Measurements from ENCODE around the gene TNFRSF4. TPM values are rescaled to one million over a fixed set of nuclear protein-coding genes. Genes with fewer than 3 reads are reported as not detected.

TNFRSF4 gene
- total and polyA plus RNA-seq, 9 of the 15 experiments (the other 6 are each of a cell fraction or from before 2014, with no cell fraction given), result 0.07 to 0.44 (median 0.19) TPM; not detected in 5

DNA sequence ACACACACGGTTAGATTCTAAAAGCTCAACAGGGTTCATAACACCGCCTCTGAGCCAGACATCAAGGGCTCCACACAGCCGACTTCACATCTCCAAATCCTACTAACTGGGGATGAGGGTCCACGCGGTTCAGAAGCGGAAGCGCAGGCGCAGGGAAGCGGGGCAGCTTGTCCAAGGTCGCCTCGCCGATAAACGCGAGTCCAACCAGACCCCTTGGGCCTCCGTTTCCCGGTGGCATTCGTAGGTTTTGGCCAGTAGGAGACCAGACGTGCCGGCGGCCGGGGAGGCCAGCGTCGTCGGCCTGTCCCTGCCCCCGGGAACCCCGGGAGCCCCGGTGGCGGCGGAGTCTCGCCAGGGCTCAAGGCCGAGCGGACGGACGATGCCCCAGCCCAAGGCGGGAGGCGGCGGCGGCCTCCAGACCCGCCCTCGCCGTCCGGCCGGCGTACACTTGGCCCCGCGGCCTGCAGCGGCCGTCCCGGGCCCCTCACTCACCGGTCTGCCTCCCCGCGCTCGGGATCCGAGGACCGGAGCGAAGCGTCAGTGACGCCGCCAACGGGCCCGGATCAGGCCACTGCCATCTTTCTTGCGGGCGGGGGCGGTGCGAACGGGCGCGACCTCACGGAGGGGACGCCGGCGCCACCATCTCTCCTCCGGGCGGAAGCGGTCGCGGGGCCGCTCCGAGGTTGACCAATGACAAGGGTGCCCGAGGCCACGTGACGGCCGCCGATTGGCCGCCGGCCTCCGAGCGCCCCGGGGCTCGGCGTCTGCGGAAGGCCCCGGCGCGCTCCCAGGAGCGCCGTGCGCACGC lies 17.7 kb upstream of the TNFRSF4 start, which contains the start of gene SDF4 (continued):
- TF ChIP-seq, protein P1, sequence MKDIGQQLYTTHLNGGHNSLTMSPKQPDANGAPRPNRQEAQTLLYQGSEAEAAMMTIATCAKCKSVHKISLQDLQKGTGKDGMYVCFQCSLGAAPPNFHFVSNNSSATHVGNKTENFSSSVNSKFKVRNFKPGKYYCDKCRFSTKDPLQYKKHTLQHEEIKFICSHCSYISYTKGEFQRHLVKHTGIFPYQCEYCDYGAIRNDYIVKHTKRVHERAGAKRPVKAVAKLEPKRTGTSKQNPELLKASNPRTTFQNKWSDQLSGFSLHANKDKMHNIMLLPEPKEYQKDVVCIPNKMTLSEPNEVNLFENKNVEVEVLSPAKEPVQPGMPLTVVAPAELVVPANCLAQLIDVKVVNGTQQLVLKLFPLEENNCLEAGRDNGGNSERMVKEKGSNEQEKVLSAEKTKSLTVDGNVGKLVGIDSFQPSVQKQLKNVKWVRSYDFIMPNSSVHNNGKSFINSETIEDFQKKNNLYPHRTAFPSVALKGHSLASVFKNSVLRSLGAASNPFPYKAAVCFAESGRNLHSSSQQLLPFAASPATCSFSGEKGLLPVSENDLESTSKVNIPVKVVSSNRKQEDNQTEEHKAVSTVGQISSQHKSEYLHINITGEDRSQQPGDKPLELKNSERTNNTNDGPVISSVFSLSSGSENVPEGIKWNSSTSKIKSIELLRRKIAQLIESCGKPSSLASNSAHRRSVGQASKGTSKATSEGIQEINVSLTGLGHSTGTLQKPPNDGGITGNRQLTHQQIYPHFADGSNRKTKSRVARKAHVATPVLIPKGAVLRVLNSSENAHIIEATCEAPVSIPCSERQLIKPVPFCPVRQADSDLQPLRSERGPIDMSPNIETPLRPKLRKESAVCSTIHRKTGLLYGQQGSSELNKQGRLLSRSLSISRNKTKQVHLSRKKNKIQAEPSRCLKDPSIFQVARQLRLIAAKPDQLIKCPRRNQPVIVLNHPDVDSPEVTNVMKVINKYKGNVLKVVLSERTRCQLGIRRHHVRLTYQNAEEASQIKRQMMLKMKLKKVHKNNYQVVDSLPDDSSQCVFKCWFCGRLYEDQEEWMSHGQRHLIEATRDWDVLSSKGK (CRISPR knock-in tag; IDR thresholded peaks at IDR 0.05), result no peak
- TF ChIP-seq PCBP1 (IDR thresholded peaks at IDR 0.05; ENCODE audit: low read depth, low read length, poor library complexity, severe bottlenecking) (peak; percentile 71), ZNF134 (CRISPR knock-in tag; conservative IDR thresholded peaks at IDR 0.05) (no peak), HMG20A (CRISPR knock-in tag; conservative IDR thresholded peaks at IDR 0.05) (no peak), CHD4 (IDR thresholded peaks at IDR 0.05; ENCODE audit: insufficient read depth, insufficient replicate concordance, low read depth, low read length, poor library complexity, severe bottlenecking) (no peak), HNRNPLL (IDR thresholded peaks at IDR 0.05; ENCODE audit: low read depth, low read length, poor library complexity, severe bottlenecking) (peak; percentile 51), EWSR1 (IDR thresholded peaks at IDR 0.05; ENCODE audit: borderline replicate concordance, low read depth, partially characterized antibody) (no peak)
- TF ChIP-seq, protein P2, sequence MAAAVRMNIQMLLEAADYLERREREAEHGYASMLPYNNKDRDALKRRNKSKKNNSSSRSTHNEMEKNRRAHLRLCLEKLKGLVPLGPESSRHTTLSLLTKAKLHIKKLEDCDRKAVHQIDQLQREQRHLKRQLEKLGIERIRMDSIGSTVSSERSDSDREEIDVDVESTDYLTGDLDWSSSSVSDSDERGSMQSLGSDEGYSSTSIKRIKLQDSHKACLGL (CRISPR knock-in tag; IDR thresholded peaks at IDR 0.05; ENCODE audit: borderline replicate concordance, poor library complexity, severe bottlenecking), result no peak
- TF ChIP-seq, protein P3, sequence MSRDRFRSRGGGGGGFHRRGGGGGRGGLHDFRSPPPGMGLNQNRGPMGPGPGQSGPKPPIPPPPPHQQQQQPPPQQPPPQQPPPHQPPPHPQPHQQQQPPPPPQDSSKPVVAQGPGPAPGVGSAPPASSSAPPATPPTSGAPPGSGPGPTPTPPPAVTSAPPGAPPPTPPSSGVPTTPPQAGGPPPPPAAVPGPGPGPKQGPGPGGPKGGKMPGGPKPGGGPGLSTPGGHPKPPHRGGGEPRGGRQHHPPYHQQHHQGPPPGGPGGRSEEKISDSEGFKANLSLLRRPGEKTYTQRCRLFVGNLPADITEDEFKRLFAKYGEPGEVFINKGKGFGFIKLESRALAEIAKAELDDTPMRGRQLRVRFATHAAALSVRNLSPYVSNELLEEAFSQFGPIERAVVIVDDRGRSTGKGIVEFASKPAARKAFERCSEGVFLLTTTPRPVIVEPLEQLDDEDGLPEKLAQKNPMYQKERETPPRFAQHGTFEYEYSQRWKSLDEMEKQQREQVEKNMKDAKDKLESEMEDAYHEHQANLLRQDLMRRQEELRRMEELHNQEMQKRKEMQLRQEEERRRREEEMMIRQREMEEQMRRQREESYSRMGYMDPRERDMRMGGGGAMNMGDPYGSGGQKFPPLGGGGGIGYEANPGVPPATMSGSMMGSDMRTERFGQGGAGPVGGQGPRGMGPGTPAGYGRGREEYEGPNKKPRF (IDR thresholded peaks at IDR 0.05; ENCODE audit: low read depth, low read length), result no peak
- TF ChIP-seq, protein P4, sequence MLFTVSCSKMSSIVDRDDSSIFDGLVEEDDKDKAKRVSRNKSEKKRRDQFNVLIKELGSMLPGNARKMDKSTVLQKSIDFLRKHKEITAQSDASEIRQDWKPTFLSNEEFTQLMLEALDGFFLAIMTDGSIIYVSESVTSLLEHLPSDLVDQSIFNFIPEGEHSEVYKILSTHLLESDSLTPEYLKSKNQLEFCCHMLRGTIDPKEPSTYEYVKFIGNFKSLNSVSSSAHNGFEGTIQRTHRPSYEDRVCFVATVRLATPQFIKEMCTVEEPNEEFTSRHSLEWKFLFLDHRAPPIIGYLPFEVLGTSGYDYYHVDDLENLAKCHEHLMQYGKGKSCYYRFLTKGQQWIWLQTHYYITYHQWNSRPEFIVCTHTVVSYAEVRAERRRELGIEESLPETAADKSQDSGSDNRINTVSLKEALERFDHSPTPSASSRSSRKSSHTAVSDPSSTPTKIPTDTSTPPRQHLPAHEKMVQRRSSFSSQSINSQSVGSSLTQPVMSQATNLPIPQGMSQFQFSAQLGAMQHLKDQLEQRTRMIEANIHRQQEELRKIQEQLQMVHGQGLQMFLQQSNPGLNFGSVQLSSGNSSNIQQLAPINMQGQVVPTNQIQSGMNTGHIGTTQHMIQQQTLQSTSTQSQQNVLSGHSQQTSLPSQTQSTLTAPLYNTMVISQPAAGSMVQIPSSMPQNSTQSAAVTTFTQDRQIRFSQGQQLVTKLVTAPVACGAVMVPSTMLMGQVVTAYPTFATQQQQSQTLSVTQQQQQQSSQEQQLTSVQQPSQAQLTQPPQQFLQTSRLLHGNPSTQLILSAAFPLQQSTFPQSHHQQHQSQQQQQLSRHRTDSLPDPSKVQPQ (CRISPR knock-in tag; IDR thresholded peaks at IDR 0.05; ENCODE audit: borderline replicate concordance), result no peak
- TF ChIP-seq, protein P5, sequence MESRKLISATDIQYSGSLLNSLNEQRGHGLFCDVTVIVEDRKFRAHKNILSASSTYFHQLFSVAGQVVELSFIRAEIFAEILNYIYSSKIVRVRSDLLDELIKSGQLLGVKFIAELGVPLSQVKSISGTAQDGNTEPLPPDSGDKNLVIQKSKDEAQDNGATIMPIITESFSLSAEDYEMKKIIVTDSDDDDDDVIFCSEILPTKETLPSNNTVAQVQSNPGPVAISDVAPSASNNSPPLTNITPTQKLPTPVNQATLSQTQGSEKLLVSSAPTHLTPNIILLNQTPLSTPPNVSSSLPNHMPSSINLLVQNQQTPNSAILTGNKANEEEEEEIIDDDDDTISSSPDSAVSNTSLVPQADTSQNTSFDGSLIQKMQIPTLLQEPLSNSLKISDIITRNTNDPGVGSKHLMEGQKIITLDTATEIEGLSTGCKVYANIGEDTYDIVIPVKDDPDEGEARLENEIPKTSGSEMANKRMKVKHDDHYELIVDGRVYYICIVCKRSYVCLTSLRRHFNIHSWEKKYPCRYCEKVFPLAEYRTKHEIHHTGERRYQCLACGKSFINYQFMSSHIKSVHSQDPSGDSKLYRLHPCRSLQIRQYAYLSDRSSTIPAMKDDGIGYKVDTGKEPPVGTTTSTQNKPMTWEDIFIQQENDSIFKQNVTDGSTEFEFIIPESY (CRISPR knock-in tag; IDR thresholded peaks at IDR 0.05), result peak; percentile 50; the same call in 1 of the 2 replicates
- TF ChIP-seq, protein P6, sequence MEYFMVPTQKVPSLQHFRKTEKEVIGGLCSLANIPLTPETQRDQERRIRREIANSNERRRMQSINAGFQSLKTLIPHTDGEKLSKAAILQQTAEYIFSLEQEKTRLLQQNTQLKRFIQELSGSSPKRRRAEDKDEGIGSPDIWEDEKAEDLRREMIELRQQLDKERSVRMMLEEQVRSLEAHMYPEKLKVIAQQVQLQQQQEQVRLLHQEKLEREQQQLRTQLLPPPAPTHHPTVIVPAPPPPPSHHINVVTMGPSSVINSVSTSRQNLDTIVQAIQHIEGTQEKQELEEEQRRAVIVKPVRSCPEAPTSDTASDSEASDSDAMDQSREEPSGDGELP (CRISPR knock-in tag; IDR thresholded peaks at IDR 0.05; ENCODE audit: borderline replicate concordance), result peak; percentile 60; the same call in 1 of the 2 replicates

Data from K562 (cell line).